Astrocyte (in vitro differentiated cells and primary cell): ENCODE measurements around the gene CCDC177. TPM values are rescaled to one million over a fixed set of nuclear protein-coding genes. Genes with fewer than 3 reads are reported as not detected.

Experiments
- DNase-seq: peaks from one replicate; pipeline ENCODE4 v3.0.0-alpha.2; 2010; ENCODE audit warnings: low read depth
- FAIRE-seq: peaks from 2 replicates; lab custom pipeline; 2011; peaks lifted over from hg19 to GRCh38; lab: Jason Lieb, UNC
- H2AFZ ChIP-seq: 2 replicates; pipeline ENCODE4 v1.6.0; 2012; ENCODE audit warnings: low read depth, low read length, inconsistent platforms
- H3K27ac ChIP-seq: 2 replicates; pipeline ENCODE4 v1.5.1; 2011; ENCODE audit warnings: low read depth, low read length, inconsistent platforms
- H3K27me3 ChIP-seq: 2 replicates; pipeline ENCODE4 v1.6.0; 2011; ENCODE audit warnings: low read length, inconsistent platforms; ENCODE audit not compliant: insufficient read depth
- H3K36me3 ChIP-seq: 2 replicates; pipeline ENCODE4 v1.5.1; 2011; ENCODE audit warnings: low read length, inconsistent platforms; ENCODE audit not compliant: insufficient read depth
- H3K4me1 ChIP-seq: 2 replicates; pipeline ENCODE4 v1.5.1; 2011; ENCODE audit warnings: low read length, inconsistent platforms; ENCODE audit not compliant: insufficient read depth
- H3K4me2 ChIP-seq: 2 replicates; pipeline ENCODE4 v1.6.0; 2012; ENCODE audit warnings: low read length, inconsistent platforms
- H3K4me3 ChIP-seq: 2 replicates; pipeline ENCODE4 v1.5.1; 2011; ENCODE audit warnings: low read depth, mild to moderate bottlenecking, low read length, inconsistent platforms; ENCODE audit not compliant: insufficient read depth
- H3K79me2 ChIP-seq: 2 replicates; pipeline ENCODE4 v1.6.0; 2012; ENCODE audit warnings: mild to moderate bottlenecking, low read length, inconsistent platforms; ENCODE audit not compliant: insufficient read depth
- H3K9ac ChIP-seq: 2 replicates; pipeline ENCODE4 v1.6.0; 2012; ENCODE audit warnings: mild to moderate bottlenecking, low read length, inconsistent platforms
- H3K9me3 ChIP-seq: 2 replicates; pipeline ENCODE4 v1.5.1; 2012; ENCODE audit warnings: low read depth, mild to moderate bottlenecking, low read length, inconsistent platforms; ENCODE audit not compliant: insufficient read depth
- H4K20me1 ChIP-seq: 2 replicates; pipeline ENCODE4 v1.6.0; 2012; ENCODE audit warnings: low read length, inconsistent platforms; ENCODE audit not compliant: insufficient read depth
- H3K27ac Mint-ChIP-seq: one replicate; pipeline ENCODE4 v1.8.0; 2021; ENCODE audit warnings: mild to moderate bottlenecking, mixed read lengths; ENCODE audit not compliant: unreplicated experiment
- H3K27me3 Mint-ChIP-seq: one replicate; pipeline ENCODE4 v1.8.0; 2021; ENCODE audit warnings: low read depth, mixed read lengths; ENCODE audit not compliant: unreplicated experiment
- H3K36me3 Mint-ChIP-seq: one replicate; pipeline ENCODE4 v1.8.0; 2021; ENCODE audit warnings: low read depth, mixed read lengths; ENCODE audit not compliant: unreplicated experiment
- H3K4me1 Mint-ChIP-seq: one replicate; pipeline ENCODE4 v1.8.0; 2021; ENCODE audit warnings: low read depth, mixed read lengths; ENCODE audit not compliant: unreplicated experiment
- H3K4me3 Mint-ChIP-seq: one replicate; pipeline ENCODE4 v1.8.0; 2021; ENCODE audit warnings: mild to moderate bottlenecking, moderate library complexity, mixed read lengths; ENCODE audit not compliant: unreplicated experiment
- H3K9me3 Mint-ChIP-seq: one replicate; pipeline ENCODE4 v1.8.0; 2021; ENCODE audit warnings: mild to moderate bottlenecking, mixed read lengths; ENCODE audit not compliant: unreplicated experiment
- EZH2 ChIP-seq: IDR thresholded peaks from 2 replicates; pipeline ENCODE4 v1.6.1; 2012; ENCODE audit warnings: mild to moderate bottlenecking, low read length, inconsistent platforms; ENCODE audit not compliant: insufficient read depth
- total RNA-seq: library from RNA; stranded (reverse); gene quantifications from 2 replicates; pipeline ENCODE4 v1.2.1, GENCODE V29; 2021
- TF ChIP-seq, protein P1 (sequence below): IDR thresholded peaks from 2 replicates; pipeline ENCODE4 v1.5.1; 2011; ENCODE audit warnings: low read depth, mild to moderate bottlenecking, inconsistent platforms, low read length, moderate library complexity; ENCODE audit not compliant: insufficient read depth

Gene CCDC177
- total RNA-seq, 1 donor from 2014 or later = not detected

DNA sequence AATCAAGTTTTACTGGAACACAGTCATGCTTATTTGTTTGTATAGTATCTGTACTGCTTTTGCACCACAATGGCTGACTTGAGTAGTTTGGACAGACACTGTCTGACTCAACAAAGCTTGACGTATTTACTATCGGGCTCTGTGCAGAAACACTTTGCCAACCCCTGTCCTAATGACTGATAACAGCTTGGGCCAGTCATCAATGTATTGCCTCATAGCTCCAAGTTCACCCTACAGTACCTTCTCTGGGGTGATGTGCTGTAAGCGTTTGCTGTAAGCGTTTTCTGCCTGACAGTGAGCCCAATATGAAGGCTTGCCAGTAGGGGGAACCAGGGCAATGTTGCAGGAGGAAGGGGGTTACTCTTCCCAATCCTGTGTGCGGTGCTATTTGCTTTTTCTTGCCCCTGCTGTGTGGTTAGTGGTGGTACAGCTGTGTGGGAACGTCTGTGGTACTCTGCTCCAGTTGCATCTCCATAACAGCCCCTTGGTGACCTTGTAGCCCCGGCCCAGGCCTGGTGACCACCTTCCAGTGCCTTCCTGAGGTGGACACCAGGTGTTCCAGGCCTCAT lies 5.4 kb upstream of the CCDC177 start:
- peaks cover 15% of the 10 kb centered on the region for H3K27me3 ChIP-seq
- no peak overlapping the region for H3K4me3 Mint-ChIP-seq
- peaks cover 5% of the 10 kb centered on the region for H3K4me1 ChIP-seq
- H3K9ac ChIP-seq = no peak overlapping the region
- no peak overlapping the region for H3K4me2 ChIP-seq
- H3K4me3 ChIP-seq = no peak overlapping the region
- TF ChIP-seq, protein P1, sequence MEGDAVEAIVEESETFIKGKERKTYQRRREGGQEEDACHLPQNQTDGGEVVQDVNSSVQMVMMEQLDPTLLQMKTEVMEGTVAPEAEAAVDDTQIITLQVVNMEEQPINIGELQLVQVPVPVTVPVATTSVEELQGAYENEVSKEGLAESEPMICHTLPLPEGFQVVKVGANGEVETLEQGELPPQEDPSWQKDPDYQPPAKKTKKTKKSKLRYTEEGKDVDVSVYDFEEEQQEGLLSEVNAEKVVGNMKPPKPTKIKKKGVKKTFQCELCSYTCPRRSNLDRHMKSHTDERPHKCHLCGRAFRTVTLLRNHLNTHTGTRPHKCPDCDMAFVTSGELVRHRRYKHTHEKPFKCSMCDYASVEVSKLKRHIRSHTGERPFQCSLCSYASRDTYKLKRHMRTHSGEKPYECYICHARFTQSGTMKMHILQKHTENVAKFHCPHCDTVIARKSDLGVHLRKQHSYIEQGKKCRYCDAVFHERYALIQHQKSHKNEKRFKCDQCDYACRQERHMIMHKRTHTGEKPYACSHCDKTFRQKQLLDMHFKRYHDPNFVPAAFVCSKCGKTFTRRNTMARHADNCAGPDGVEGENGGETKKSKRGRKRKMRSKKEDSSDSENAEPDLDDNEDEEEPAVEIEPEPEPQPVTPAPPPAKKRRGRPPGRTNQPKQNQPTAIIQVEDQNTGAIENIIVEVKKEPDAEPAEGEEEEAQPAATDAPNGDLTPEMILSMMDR = peak; percentile 62
- no peak for TF ChIP-seq EZH2
- DNase-seq (peak; percentile 91), FAIRE-seq (no peak)
- H3K27ac Mint-ChIP-seq = no peak overlapping the region
- H3K9me3 ChIP-seq = no peaks in the 10 kb centered on the region
- H3K4me1 Mint-ChIP-seq = no peaks in the 10 kb centered on the region
- no peak overlapping the region for H2AFZ ChIP-seq
- H3K9me3 Mint-ChIP-seq = peaks cover 3% of the 10 kb centered on the region
- no peaks in the 10 kb centered on the region for H3K79me2 ChIP-seq
- H3K27ac ChIP-seq = no peak overlapping the region
- H3K27me3 Mint-ChIP-seq = peaks cover 26% of the 10 kb centered on the region
- no peaks in the 10 kb centered on the region for H3K36me3 ChIP-seq
- no peaks in the 10 kb centered on the region for H3K36me3 Mint-ChIP-seq
- no peaks in the 10 kb centered on the region for H4K20me1 ChIP-seq

DNA sequence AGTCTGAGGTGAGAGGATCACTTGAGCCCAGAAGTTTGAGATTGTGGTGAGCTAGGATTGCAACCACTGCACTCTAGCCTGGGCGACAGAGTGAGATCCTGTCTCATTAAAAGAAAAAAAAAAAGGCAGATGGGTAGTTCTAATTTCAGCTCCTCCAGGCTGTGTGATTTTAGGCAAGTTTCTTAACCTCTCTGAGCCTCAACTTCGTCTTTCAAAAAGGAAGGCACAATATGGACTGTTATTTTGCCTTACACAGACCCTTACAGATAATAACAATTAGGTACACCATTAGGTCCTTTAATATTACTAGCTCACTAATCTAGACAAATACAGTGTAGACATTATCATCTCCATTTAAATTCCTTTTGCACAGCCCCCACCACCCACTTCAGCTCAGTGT lies 4.8 kb upstream of the CCDC177 start:
- Mint-ChIP-seq H3K36me3 (no peaks in the 10 kb centered on the region), H3K4me3 (no peak overlapping the region), H3K27ac (no peak overlapping the region), H3K4me1 (peaks cover 3% of the 10 kb centered on the region), H3K9me3 (peaks cover 3% of the 10 kb centered on the region), H3K27me3 (peaks cover 29% of the 10 kb centered on the region)
- no peak for DNase-seq
- Histone ChIP-seq H3K4me1 (peaks cover 6% of the 10 kb centered on the region), H3K9me3 (no peaks in the 10 kb centered on the region), H3K79me2 (no peaks in the 10 kb centered on the region), H3K27ac (no peak overlapping the region), H2AFZ (no peak overlapping the region), H3K36me3 (no peaks in the 10 kb centered on the region), H3K9ac (no peak overlapping the region), H3K4me2 (no peak overlapping the region), H3K4me3 (no peak overlapping the region), H4K20me1 (no peaks in the 10 kb centered on the region), H3K27me3 (peaks cover 18% of the 10 kb centered on the region)
- no peak for TF ChIP-seq EZH2
- TF ChIP-seq, protein P1 = no peak
- no peak for FAIRE-seq

DNA sequence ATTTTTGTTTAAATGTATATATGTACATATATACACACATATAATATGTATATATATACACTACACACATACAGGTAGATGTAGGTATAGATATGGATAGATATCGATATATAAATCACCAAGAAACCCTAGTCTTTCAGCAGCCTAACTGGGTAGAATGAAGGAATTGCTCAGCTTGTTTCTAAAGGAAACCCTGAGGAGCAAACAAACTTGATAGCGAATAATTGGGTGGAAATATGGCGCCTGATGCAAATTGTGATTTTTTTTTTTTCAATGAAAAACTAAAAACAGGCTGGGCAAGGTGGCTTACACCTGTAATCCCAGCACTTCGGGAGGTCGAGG lies 254 bp upstream of the CCDC177 start:
- Mint-ChIP-seq H3K4me3 (peak overlapping the region; percentile 77), H3K4me1 (peaks cover 3% of the 10 kb centered on the region), H3K9me3 (peaks cover 2% of the 10 kb centered on the region), H3K27me3 (peaks cover 53% of the 10 kb centered on the region), H3K27ac (no peak overlapping the region), H3K36me3 (no peaks in the 10 kb centered on the region)
- no peaks in the 10 kb centered on the region for H3K79me2 ChIP-seq
- peak overlapping the region; percentile 91 for H3K4me2 ChIP-seq
- H3K4me1 ChIP-seq = peaks cover 8% of the 10 kb centered on the region
- no peak for DNase-seq
- H4K20me1 ChIP-seq = no peaks in the 10 kb centered on the region
- no peak overlapping the region for H3K4me3 ChIP-seq
- TF ChIP-seq EZH2 = no peak
- TF ChIP-seq, protein P1 = no peak
- H3K27ac ChIP-seq = no peak overlapping the region
- no peaks in the 10 kb centered on the region for H3K36me3 ChIP-seq
- H2AFZ ChIP-seq = peak overlapping the region; percentile 90
- no peak overlapping the region for H3K9ac ChIP-seq
- H3K27me3 ChIP-seq = peaks cover 45% of the 10 kb centered on the region
- no peak for FAIRE-seq
- H3K9me3 ChIP-seq = no peaks in the 10 kb centered on the region
